Nephron progenitor cell (in vitro differentiated cells): Measurements from ENCODE around the gene BTBD16.

ENCODE experiments used
- DNase-seq: peaks from one replicate; pipeline ENCODE4 v3.0.0; 2021
- H3K27ac Mint-ChIP-seq: 2 replicates; pipeline ENCODE4 v1.8.0; 2021; ENCODE audit warnings: mild to moderate bottlenecking, moderate library complexity, mixed read lengths
- H3K27me3 Mint-ChIP-seq: 2 replicates; pipeline ENCODE4 v1.8.0; 2021; ENCODE audit warnings: mild to moderate bottlenecking, low read depth, mixed read lengths; ENCODE audit not compliant: poor library complexity
- H3K36me3 Mint-ChIP-seq: 2 replicates; pipeline ENCODE4 v1.8.0; 2021; ENCODE audit warnings: low read depth, mixed read lengths
- H3K4me1 Mint-ChIP-seq: 2 replicates; pipeline ENCODE4 v1.8.0; 2021; ENCODE audit warnings: mixed read lengths
- H3K4me3 Mint-ChIP-seq: 2 replicates; pipeline ENCODE4 v1.8.0; 2021; ENCODE audit warnings: mild to moderate bottlenecking, moderate library complexity, mixed read lengths
- H3K9me3 Mint-ChIP-seq: 2 replicates; pipeline ENCODE4 v1.8.0; 2021; ENCODE audit warnings: mild to moderate bottlenecking, moderate library complexity, mixed read lengths
- TF ChIP-seq, protein P1 (sequence below): fragments of 200-600 bp; sonication (generic); IDR thresholded peaks from 2 replicates; pipeline ENCODE4 v1.5.0; 2021; ENCODE audit warnings: antibody characterized with exemption

The BTBD16 gene

DNA sequence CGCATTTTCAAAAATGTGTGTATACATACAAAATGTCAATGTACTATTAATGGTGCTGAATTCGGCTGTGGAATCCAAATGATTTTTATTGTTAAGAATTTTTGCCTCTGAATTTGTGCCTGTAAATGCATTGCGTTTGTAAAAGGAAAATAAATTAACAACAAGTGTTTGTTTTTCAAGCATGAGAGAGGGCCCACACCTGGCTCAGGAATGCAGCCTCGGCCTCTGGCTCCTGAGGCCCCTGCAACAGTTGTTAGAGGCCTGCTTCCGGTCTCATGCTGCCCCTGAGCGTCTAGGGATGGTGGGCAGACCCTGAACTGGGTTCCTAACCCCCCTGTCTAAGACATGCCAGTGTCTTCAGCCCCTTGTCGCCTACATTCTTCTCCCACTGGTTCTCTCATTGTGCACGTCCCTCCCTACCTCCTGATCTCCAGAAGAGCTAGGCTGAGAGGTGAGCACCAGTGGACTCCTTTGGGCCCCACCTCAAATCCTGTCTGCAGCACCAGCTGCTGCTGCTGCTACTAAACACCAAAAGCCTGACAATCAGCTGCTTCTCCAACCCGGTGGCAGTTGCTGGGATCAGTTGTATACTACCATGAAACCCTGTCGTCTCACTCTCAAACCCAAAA is 1.9 kb upstream of the BTBD16 start:
- Mint-ChIP-seq H3K9me3 (no peaks in the 10 kb centered on the region), H3K4me1 (peaks cover 7% of the 10 kb centered on the region), H3K27ac (no peak overlapping the region), H3K36me3 (no peaks in the 10 kb centered on the region), H3K4me3 (no peak overlapping the region), H3K27me3 (peaks cover 9% of the 10 kb centered on the region)
- no peak for DNase-seq
- TF ChIP-seq, protein P1, sequence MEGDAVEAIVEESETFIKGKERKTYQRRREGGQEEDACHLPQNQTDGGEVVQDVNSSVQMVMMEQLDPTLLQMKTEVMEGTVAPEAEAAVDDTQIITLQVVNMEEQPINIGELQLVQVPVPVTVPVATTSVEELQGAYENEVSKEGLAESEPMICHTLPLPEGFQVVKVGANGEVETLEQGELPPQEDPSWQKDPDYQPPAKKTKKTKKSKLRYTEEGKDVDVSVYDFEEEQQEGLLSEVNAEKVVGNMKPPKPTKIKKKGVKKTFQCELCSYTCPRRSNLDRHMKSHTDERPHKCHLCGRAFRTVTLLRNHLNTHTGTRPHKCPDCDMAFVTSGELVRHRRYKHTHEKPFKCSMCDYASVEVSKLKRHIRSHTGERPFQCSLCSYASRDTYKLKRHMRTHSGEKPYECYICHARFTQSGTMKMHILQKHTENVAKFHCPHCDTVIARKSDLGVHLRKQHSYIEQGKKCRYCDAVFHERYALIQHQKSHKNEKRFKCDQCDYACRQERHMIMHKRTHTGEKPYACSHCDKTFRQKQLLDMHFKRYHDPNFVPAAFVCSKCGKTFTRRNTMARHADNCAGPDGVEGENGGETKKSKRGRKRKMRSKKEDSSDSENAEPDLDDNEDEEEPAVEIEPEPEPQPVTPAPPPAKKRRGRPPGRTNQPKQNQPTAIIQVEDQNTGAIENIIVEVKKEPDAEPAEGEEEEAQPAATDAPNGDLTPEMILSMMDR, result no peak

DNA sequence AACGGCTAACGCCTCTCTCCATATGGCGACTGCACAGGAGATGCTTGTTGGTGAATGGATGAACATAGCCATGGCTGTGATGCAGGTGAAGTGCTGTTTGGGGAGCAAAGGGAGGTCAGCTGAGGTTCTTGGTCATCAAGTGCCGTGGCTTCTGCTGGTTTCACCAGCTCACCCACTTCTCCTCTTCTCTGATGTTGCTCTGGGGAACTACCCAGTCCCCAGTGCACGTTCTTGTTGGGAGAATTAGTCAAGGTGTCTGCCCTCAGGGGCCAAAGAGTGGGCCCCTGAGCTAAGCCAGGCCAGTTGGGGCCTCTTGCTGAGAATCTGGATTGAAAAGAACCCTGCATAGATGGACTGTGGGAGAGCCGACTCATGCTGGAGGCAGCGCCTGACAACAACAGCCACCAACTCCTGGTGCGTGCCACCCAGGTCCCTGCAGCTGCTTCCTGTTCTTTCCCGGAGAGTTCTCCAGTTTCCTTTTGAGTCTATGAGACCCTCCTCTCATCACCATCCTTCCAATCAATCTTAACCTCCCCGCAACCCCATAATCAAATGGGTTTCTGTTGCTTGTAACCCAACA is 3.0 kb downstream of the BTBD16 start:
- H3K9me3 Mint-ChIP-seq, result no peaks in the 10 kb centered on the region
- H3K4me3 Mint-ChIP-seq, result no peak overlapping the region
- DNase-seq, result no peak
- no peak overlapping the region for H3K27ac Mint-ChIP-seq
- no peaks in the 10 kb centered on the region for H3K4me1 Mint-ChIP-seq
- H3K36me3 Mint-ChIP-seq, result no peaks in the 10 kb centered on the region
- TF ChIP-seq, protein P1, result no peak
- H3K27me3 Mint-ChIP-seq, result peaks cover 17% of the 10 kb centered on the region

DNA sequence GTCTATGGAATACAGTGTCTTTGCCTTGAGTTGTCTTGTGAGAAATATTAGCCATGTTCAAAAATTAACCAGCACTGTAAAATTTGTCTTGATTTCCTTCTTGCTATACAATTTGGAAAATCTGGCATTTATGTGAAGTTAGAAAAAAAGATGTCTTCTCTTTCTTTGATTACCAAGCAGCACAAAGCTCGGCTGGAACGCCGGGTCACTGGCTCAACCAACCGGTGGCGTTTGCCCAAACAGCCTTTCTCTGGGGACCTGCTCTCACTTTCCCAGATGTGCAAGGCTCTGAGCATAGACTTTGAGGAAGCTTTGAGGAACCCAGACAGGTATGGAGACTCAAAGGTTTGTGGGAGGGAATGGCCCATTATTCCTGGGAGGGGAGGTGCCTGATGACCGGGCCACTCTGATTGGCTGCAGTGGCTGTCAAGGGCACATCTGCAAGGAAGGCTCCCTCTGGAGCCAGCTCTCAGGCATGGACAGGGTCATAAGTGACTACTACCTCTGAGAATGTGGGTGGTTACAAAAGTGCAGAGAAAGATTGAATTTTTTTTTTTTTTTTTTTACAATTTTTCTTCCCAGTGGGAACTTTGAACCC is 5.6 kb downstream of the BTBD16 start:
- no peak for DNase-seq
- no peaks in the 10 kb centered on the region for H3K9me3 Mint-ChIP-seq
- H3K4me3 Mint-ChIP-seq, result no peak overlapping the region
- TF ChIP-seq, protein P1, result no peak
- no peak overlapping the region for H3K27ac Mint-ChIP-seq
- no peaks in the 10 kb centered on the region for H3K36me3 Mint-ChIP-seq
- peaks cover 5% of the 10 kb centered on the region for H3K4me1 Mint-ChIP-seq
- peaks cover 19% of the 10 kb centered on the region for H3K27me3 Mint-ChIP-seq

DNA sequence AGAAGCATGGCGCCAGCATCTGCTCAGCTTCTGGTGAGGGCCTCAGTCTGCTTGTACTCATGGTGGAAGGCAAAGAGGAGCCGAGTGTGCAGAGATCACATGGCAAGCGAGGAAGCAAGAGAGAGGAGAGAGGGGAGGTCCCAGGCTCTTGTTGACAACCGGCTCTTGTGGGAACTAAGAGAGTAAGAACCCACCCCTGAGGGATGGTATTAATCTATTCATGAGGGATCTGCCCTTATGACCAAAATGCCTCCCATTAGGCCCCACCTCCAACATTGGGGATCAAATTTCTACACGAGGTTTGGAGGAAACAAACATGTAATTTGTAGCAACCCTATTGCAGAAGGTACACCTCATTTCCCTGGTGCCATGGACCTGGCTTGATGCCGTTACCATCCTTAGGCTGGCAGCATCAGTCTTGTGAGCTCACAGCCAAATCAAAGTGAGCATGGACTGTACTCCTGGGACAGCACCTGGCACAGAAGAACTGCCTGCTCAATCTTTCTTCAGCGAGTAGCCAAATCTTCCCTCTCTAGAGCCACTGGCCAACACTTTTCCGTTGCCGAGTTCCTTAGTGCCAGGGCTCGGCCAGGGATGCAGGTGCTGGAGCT is 6.5 kb downstream of the BTBD16 start:
- no peak overlapping the region for H3K27ac Mint-ChIP-seq
- peaks cover 5% of the 10 kb centered on the region for H3K4me1 Mint-ChIP-seq
- H3K4me3 Mint-ChIP-seq, result no peak overlapping the region
- H3K36me3 Mint-ChIP-seq, result no peaks in the 10 kb centered on the region
- peaks cover 21% of the 10 kb centered on the region for H3K27me3 Mint-ChIP-seq
- DNase-seq, result no peak
- TF ChIP-seq, protein P1, result no peak
- no peaks in the 10 kb centered on the region for H3K9me3 Mint-ChIP-seq

DNA sequence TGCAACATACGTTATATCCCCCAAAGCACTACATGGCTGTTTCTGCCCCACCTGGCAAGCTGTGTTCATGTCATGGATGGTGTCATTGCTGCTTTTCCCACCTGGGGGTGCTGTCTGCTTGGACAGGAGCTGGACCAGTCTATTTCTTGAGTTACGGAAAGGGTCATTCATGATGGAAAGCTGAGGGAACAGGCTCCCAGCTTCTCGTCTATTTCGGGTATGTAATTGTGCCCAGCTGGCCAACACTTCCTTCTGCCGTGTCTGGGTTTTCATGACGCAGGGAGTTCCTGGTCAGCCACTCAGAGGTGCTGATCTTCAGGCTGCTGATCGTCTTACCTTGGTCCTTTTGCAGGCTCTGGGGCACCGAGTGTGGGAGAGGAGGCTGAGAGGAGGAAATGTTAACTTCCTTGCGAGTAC is 8.6 kb downstream of the BTBD16 start:
- Mint-ChIP-seq H3K4me1 (peaks cover 5% of the 10 kb centered on the region), H3K27me3 (peaks cover 21% of the 10 kb centered on the region), H3K27ac (no peak overlapping the region), H3K9me3 (no peaks in the 10 kb centered on the region), H3K4me3 (no peak overlapping the region), H3K36me3 (no peaks in the 10 kb centered on the region)
- TF ChIP-seq, protein P1, result peak; percentile 75
- peak; percentile 71 for DNase-seq
